Measurements from ENCODE around the gene ACTRT3.

The ACTRT3 gene

DNA sequence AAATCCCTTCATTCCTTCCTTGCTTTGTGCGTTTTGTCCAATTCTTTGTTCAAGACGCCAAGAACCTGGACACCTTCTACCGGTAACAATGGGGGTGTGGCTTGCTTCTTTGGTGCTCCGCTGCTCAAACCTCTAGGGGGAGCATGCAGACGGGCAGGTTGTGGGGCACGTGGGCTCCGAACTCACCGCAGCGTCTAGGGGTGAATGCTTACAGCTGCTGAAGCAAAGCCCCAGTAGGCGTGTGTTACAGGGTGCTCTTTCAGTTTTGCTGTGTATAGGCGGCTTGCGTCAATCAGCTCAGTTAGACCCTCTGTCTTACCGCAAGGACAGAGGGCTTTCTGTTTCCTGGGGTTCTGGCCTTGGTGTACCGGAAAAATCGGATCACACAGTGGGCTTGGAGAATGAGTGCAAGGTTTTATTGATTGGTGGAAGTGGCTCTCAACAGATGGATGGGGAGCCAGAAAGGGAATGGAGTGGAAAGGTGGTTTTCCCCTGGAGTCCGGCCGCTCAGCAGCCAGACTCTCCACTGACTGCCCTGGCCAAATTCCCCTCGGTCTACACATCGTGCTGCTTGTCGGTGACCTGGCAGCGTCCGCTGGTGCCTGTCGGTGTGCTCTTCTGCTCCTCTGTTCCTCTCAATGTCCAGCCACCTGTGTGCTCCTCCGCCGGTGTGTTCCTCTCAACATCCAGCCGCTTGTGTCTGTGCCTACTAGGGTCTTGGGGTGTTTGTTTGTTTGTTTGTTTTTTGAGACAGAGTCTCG lies 44.6 kb upstream of the ACTRT3 start:
- no peak overlapping the region for H3K27ac ChIP-seq (ENCODE audit: low read length)
- peaks cover 13% of the 10 kb centered on the region; the same call in 1 of the 2 replicates for H3K27me3 ChIP-seq (ENCODE audit: low read depth, low read length)
- no peaks in the 10 kb centered on the region for H3K79me2 ChIP-seq (ENCODE audit: low read length)
- H2AFZ ChIP-seq (ENCODE audit: low read depth, low read length): peak overlapping the region; percentile 98
- peak overlapping the region; percentile 98 for H3K4me2 ChIP-seq (ENCODE audit: low read length)
- peak overlapping the region; percentile 90 for H3K4me3 ChIP-seq (ENCODE audit: low read length)
- H3K36me3 ChIP-seq (replicated peaks; ENCODE audit: low read depth, low read length): no peaks in the 10 kb centered on the region
- H3K9me3 ChIP-seq (ENCODE audit: insufficient read depth, low read length): peaks cover 3% of the 10 kb centered on the region; the same call in 1 of the 2 replicates
- TF ChIP-seq, protein P1, sequence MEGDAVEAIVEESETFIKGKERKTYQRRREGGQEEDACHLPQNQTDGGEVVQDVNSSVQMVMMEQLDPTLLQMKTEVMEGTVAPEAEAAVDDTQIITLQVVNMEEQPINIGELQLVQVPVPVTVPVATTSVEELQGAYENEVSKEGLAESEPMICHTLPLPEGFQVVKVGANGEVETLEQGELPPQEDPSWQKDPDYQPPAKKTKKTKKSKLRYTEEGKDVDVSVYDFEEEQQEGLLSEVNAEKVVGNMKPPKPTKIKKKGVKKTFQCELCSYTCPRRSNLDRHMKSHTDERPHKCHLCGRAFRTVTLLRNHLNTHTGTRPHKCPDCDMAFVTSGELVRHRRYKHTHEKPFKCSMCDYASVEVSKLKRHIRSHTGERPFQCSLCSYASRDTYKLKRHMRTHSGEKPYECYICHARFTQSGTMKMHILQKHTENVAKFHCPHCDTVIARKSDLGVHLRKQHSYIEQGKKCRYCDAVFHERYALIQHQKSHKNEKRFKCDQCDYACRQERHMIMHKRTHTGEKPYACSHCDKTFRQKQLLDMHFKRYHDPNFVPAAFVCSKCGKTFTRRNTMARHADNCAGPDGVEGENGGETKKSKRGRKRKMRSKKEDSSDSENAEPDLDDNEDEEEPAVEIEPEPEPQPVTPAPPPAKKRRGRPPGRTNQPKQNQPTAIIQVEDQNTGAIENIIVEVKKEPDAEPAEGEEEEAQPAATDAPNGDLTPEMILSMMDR (IDR thresholded peaks at IDR 0.05; ENCODE audit: low read depth, low read length): peak; percentile 67
- no peak for TF ChIP-seq EZH2phosphoT487 (IDR thresholded peaks at IDR 0.05; ENCODE audit: low read depth)
- H4K20me1 ChIP-seq (ENCODE audit: insufficient read depth, low read length): no peaks in the 10 kb centered on the region
- peak overlapping the region; percentile 82 for H3K9ac ChIP-seq (ENCODE audit: low read length)
- H3K4me1 ChIP-seq (ENCODE audit: low read length): peaks cover 12% of the 10 kb centered on the region; the same call in 1 of the 2 replicates

DNA sequence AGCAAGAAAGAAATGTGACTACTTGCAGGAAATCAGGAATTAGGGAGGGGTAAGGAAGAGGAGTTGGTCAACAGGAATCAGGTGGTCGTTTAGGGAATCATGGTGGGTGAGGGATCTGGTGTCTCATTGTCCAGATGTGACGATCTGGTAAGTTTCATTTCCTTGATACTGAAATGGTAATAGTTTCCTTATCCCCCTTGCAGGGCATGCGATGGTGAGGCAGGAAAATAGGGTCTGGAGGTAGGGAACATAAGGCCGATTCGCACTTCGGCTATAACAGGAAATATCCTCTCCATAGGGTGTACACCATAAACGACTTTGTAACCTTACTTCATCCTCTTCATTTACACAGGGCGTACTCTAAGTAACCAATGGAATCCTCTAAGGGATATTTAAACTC lies 43.9 kb upstream of the ACTRT3 start:
- peaks cover 7% of the 10 kb centered on the region; the same call in 1 of the 2 replicates for H3K27me3 ChIP-seq (ENCODE audit: low read depth, low read length)
- TF ChIP-seq, protein P1 (IDR thresholded peaks at IDR 0.05; ENCODE audit: low read depth, low read length): no peak
- TF ChIP-seq EZH2phosphoT487 (IDR thresholded peaks at IDR 0.05; ENCODE audit: low read depth): no peak
- H3K36me3 ChIP-seq (replicated peaks; ENCODE audit: low read depth, low read length): no peaks in the 10 kb centered on the region
- H3K4me1 ChIP-seq (ENCODE audit: low read length): peaks cover 8% of the 10 kb centered on the region; the same call in 1 of the 2 replicates
- H3K4me2 ChIP-seq (ENCODE audit: low read length): peak overlapping the region; percentile 98
- H4K20me1 ChIP-seq (ENCODE audit: insufficient read depth, low read length): no peaks in the 10 kb centered on the region
- peak overlapping the region; percentile 98 for H2AFZ ChIP-seq (ENCODE audit: low read depth, low read length)
- peak overlapping the region; percentile 82 for H3K9ac ChIP-seq (ENCODE audit: low read length)
- H3K79me2 ChIP-seq (ENCODE audit: low read length): no peaks in the 10 kb centered on the region
- H3K4me3 ChIP-seq (ENCODE audit: low read length): peak overlapping the region; percentile 90
- H3K27ac ChIP-seq (ENCODE audit: low read length): peak overlapping the region; percentile 23
- H3K9me3 ChIP-seq (ENCODE audit: insufficient read depth, low read length): peaks cover 3% of the 10 kb centered on the region; the same call in 1 of the 2 replicates

DNA sequence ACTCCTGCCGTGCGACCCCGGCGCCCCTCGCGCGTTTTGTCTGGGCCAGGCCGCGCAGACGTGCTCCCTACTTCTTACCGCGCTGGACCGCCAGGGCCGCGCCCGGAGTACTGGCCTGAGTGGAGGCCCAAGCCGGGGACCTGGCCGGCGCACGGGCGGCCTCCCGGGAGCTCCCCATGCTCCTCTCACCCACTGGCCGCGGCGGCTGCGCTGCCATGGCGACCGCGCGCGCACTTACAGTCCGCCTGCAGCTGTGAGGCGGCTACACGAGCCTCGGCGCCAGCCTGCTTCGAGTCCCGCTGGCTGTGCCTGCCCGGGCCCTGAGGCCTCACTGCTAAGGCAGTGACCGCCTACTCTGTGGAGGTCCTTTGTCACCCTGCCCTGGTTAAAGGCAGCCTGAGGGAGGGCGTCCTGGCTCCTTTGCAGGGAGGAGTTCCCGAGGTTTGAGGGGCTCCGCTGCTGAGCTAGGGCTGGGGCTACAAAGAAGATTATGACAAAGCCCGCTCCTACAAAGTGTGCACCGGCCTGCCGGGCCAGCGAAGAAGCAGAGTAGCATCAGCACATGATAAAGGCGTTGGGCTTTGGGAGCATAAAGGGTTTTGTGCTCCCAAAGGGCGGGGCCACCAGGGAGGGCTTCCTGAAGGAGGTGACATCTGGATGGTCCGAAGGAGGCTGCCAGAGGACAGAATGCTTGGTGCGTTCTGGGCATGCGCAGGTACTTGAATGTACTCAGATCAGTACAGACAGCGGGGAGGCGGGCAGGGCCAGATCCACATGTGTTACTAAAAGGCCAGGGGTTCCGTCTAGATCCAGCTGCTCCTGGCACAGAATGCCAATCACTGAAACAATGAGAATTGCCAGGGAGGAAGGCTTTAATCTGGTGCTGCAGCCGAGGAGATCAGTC lies 43.2 kb upstream of the ACTRT3 start, which contains the start of the genes LRRC34 and LRRIQ4:
LRRC34 (minus strand) TSS at position 573 of the 904 bp plus-strand sequence; CDS start at position 217, 356 bp downstream.
LRRIQ4 (plus strand) TSS at position 539 of the 904 bp plus-strand sequence. CDS start 9,052 bp downstream, outside the sequence.
- Histone ChIP-seq H3K79me2 (ENCODE audit: low read length) (no peaks in the 10 kb centered on the region), H3K36me3 (replicated peaks; ENCODE audit: low read depth, low read length) (no peaks in the 10 kb centered on the region), H3K9me3 (ENCODE audit: insufficient read depth, low read length) (peaks cover 3% of the 10 kb centered on the region; the same call in 1 of the 2 replicates), H3K27ac (ENCODE audit: low read length) (peak within 1 kb of the TSS; percentile 56), H3K4me1 (ENCODE audit: low read length) (peaks cover 6% of the 10 kb centered on the region; the same call in 1 of the 2 replicates), H3K4me3 (ENCODE audit: low read length) (peak within 1 kb of the TSS; percentile 90), H4K20me1 (ENCODE audit: insufficient read depth, low read length) (no peaks in the 10 kb centered on the region), H3K27me3 (ENCODE audit: low read depth, low read length) (peaks cover under 1% of the 10 kb centered on the region; the same call in 1 of the 2 replicates), H3K9ac (ENCODE audit: low read length) (peak within 1 kb of the TSS; percentile 82), H3K4me2 (ENCODE audit: low read length) (peak within 1 kb of the TSS; percentile 98), H2AFZ (ENCODE audit: low read depth, low read length) (peak within 1 kb of the TSS; percentile 98)
- no peak for TF ChIP-seq EZH2phosphoT487 (IDR thresholded peaks at IDR 0.05; ENCODE audit: low read depth)
- TF ChIP-seq, protein P1 (IDR thresholded peaks at IDR 0.05; ENCODE audit: low read depth, low read length): no peak

Measured in OCI-LY3 (cell line).